ENCODE measurements around the gene IL18BP. TPM values are rescaled to one million over a fixed set of nuclear protein-coding genes. Genes with fewer than 3 reads are reported as not detected.

IL18BP gene
- total and polyA plus RNA-seq, 2 donors (not counting 1 experiment from before 2014, with no cell fraction given), result 25.9 to 37.3 TPM

DNA sequence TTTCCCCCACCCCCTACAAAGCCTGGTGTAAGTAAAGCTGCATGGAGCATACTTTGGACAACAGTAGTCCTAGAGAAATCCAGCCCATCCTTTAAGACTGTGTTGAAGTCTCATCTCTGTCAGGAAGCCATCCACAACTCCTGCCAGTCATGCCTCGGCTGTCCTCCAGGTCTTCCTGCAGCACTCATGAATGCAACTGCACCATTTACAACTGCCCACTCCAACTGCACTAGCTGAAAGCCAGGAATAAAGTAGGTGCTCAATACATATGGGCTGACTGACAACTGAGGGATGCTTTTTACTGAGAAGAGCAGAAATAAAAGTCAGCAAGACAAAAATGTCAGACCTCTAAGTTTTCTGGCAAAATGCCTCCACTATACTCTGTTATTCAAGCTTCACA is 27.4 kb downstream of the IL18BP start:
- Histone ChIP-seq H3K79me2 (ENCODE audit: control insufficient read depth, insufficient read depth, low read length) (peaks cover 63% of the 10 kb centered on the region), H3K27me3 (replicated peaks in 1 of 4; ENCODE audit: control extremely low read depth in 1 of 4, control insufficient read depth in 3 of 4, insufficient read depth in 4 of 4, low read length in 3 of 4) (no peaks in the 10 kb centered on the region), H3K9ac (ENCODE audit: low read length) (no peak overlapping the region), H3K4me2 (replicated peaks; ENCODE audit: low read depth, low read length, poor library complexity, severe bottlenecking) (no peak overlapping the region), H2AFZ (ENCODE audit: insufficient read depth, low read depth, low read length, poor library complexity, severe bottlenecking) (no peak overlapping the region), H3K9me3 (ENCODE audit: control extremely low read depth in 1 of 3, control insufficient read depth in 2 of 3, insufficient read depth in 1 of 3, low read length in 2 of 3) (no peaks in the 10 kb centered on the region), H3K4me1 (ENCODE audit: control insufficient read depth in 2 of 2, insufficient read depth in 2 of 2, low read length in 2 of 2) (no peaks in the 10 kb centered on the region), H3K4me3 (ENCODE audit: control extremely low read depth in 1 of 5, extremely low read depth in 1 of 5, insufficient read depth in 1 of 5, low read depth in 2 of 5, low read length in 4 of 5) (no peak overlapping the region), H4K20me1 (ENCODE audit: control insufficient read depth, insufficient read depth, low read length, poor library complexity, severe bottlenecking) (peaks cover 81% of the 10 kb centered on the region), H3K36me3 (replicated peaks in 1 of 2; ENCODE audit: control extremely low read depth in 1 of 2, control insufficient read depth in 1 of 2, extremely low read depth in 1 of 2, insufficient read depth in 2 of 2, low read length in 1 of 2) (peaks cover 11 to 95% of the 10 kb centered on the region in 2 experiments), H3K27ac (ENCODE audit: low read length in 2 of 2) (peak overlapping the region in 1 of 2 donors; percentile 55)
- TF ChIP-seq, protein P1, sequence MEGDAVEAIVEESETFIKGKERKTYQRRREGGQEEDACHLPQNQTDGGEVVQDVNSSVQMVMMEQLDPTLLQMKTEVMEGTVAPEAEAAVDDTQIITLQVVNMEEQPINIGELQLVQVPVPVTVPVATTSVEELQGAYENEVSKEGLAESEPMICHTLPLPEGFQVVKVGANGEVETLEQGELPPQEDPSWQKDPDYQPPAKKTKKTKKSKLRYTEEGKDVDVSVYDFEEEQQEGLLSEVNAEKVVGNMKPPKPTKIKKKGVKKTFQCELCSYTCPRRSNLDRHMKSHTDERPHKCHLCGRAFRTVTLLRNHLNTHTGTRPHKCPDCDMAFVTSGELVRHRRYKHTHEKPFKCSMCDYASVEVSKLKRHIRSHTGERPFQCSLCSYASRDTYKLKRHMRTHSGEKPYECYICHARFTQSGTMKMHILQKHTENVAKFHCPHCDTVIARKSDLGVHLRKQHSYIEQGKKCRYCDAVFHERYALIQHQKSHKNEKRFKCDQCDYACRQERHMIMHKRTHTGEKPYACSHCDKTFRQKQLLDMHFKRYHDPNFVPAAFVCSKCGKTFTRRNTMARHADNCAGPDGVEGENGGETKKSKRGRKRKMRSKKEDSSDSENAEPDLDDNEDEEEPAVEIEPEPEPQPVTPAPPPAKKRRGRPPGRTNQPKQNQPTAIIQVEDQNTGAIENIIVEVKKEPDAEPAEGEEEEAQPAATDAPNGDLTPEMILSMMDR (IDR thresholded peaks at IDR 0.05), result no peak
- no peak for TF ChIP-seq EZH2 (IDR thresholded peaks at IDR 0.05; ENCODE audit: borderline replicate concordance, insufficient read depth, low read depth, low read length, poor library complexity, severe bottlenecking)
- peaks cover 32% of the 10 kb centered on the region for H3K4me1 Mint-ChIP-seq
- ATAC-seq (ENCODE audit: low read depth) (no peak), DNase-seq (no peak)
- H3K9me3 Mint-ChIP-seq (ENCODE audit: insufficient read depth), result no peaks in the 10 kb centered on the region
- intact Hi-C loops (cut with micrococcal nuclease), result no loop called here
- WGBS (ENCODE audit: insufficient coverage), result 100% methylated on average over 1 of the region's 1 CpG
- POLR2A ChIA-PET, result no interaction called here
- CTCF ChIA-PET, result interaction anchor here (0.6 to 16.4 kb wide), 22 partner anchors 10 to 405 kb away, joined by 3 to 292 read pairs (median 11); partner anchors contain the start of gene IL18BP
- no peaks in the 10 kb centered on the region for H3K27me3 Mint-ChIP-seq
- no peak overlapping the region for H3K4me3 Mint-ChIP-seq
- H3K27ac Mint-ChIP-seq, result peak overlapping the region; percentile 63

DNA sequence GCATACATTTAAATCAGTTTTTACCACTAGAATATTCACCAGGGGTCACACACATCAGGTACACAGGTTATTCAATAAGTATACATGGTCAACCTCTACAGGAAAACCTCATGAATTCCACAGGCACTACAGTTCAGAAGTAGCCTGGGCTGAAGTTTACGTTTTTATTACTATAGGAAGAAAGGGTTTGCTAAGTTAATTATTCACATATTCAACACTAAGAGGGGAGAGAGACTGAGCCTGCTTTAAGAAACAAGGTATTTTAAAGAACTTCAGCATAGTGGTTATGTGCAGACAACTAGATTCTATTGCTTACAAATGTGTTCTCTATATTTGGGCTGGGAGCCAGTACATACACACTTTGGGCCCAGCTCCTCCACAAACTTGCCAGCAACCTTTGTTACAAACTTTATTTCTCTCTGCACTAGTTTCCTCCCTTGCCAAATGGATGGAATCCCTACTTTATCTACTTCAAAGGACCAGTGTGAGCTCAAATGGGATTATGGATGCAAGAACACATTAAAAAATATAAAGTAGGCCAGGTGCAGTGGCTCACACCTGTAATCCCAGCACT is 31.9 kb downstream of the IL18BP start:
- Histone ChIP-seq H3K27me3 (replicated peaks in 1 of 4; ENCODE audit: control extremely low read depth in 1 of 4, control insufficient read depth in 3 of 4, insufficient read depth in 4 of 4, low read length in 3 of 4) (no peaks in the 10 kb centered on the region), H3K4me1 (ENCODE audit: control insufficient read depth in 2 of 2, insufficient read depth in 2 of 2, low read length in 2 of 2) (peaks cover 0 to 2% of the 10 kb centered on the region in 2 donors), H3K27ac (ENCODE audit: low read length in 2 of 2) (peak overlapping the region in 1 of 2 donors; percentile 52), H3K9me3 (ENCODE audit: control extremely low read depth in 1 of 3, control insufficient read depth in 2 of 3, insufficient read depth in 1 of 3, low read length in 2 of 3) (no peaks in the 10 kb centered on the region), H2AFZ (ENCODE audit: insufficient read depth, low read depth, low read length, poor library complexity, severe bottlenecking) (no peak overlapping the region), H3K4me3 (ENCODE audit: control extremely low read depth in 1 of 5, extremely low read depth in 1 of 5, insufficient read depth in 1 of 5, low read depth in 2 of 5, low read length in 4 of 5) (no peak overlapping the region), H3K4me2 (replicated peaks; ENCODE audit: low read depth, low read length, poor library complexity, severe bottlenecking) (no peak overlapping the region), H3K36me3 (replicated peaks in 1 of 2; ENCODE audit: control extremely low read depth in 1 of 2, control insufficient read depth in 1 of 2, extremely low read depth in 1 of 2, insufficient read depth in 2 of 2, low read length in 1 of 2) (peaks cover 10 to 92% of the 10 kb centered on the region in 2 experiments), H3K79me2 (ENCODE audit: control insufficient read depth, insufficient read depth, low read length) (peaks cover 66% of the 10 kb centered on the region), H3K9ac (ENCODE audit: low read length) (no peak overlapping the region), H4K20me1 (ENCODE audit: control insufficient read depth, insufficient read depth, low read length, poor library complexity, severe bottlenecking) (peaks cover 68% of the 10 kb centered on the region)
- Mint-ChIP-seq H3K27ac (peak overlapping the region; percentile 11), H3K4me1 (peaks cover 35% of the 10 kb centered on the region), H3K4me3 (no peak overlapping the region), H3K9me3 (ENCODE audit: insufficient read depth) (no peaks in the 10 kb centered on the region), H3K27me3 (no peaks in the 10 kb centered on the region)
- intact Hi-C loops (cut with micrococcal nuclease), result no loop called here
- DNase-seq, result no peak
- TF ChIP-seq EZH2 (IDR thresholded peaks at IDR 0.05; ENCODE audit: borderline replicate concordance, insufficient read depth, low read depth, low read length, poor library complexity, severe bottlenecking), result no peak
- TF ChIP-seq, protein P1 (IDR thresholded peaks at IDR 0.05), result no peak
- no peak for ATAC-seq (ENCODE audit: low read depth)
- POLR2A ChIA-PET, result no interaction called here
- WGBS (ENCODE audit: insufficient coverage), result no CpG with 5 or more reads among the region's 1 CpG
- CTCF ChIA-PET, result interaction anchor here (1.2 to 16.4 kb wide), 5 partner anchors 11 to 115 kb away, joined by 3 to 292 read pairs (median 117); no protein-coding TSS in a partner anchor

All from B cell (primary cell).